H9 (cell line): ENCODE measurements around the gene UMAD1. TPM values are rescaled to one million over a fixed set of nuclear protein-coding genes. Genes with fewer than 3 reads are reported as not detected.

ENCODE experiments used
- DNase-seq: peaks from one replicate; pipeline ENCODE4 v3.0.0-alpha.2; 2017
- H2AFZ ChIP-seq: one replicate; pipeline ENCODE4 v1.6.1; 2013; ENCODE audit warnings: mild to moderate bottlenecking, low read length, control low read depth, moderate library complexity
- H2AK5ac ChIP-seq: 2 replicates; pipeline ENCODE4 v1.6.1; 2013; ENCODE audit warnings: low read length, control low read depth, mixed read lengths; ENCODE audit not compliant: insufficient read length
- H2BK120ac ChIP-seq: one replicate; pipeline ENCODE4 v1.6.1; 2013; ENCODE audit warnings: low read depth, mild to moderate bottlenecking, low read length, control low read depth, inconsistent platforms; ENCODE audit not compliant: poor library complexity, severe bottlenecking
- H2BK12ac ChIP-seq: 2 replicates; pipeline ENCODE4 v1.6.1; 2013; ENCODE audit warnings: low read length, control low read depth, mixed read lengths, low read depth; ENCODE audit not compliant: insufficient read length
- H2BK15ac ChIP-seq: 2 replicates; pipeline ENCODE4 v1.6.1; 2013; ENCODE audit warnings: low read depth, low read length, control low read depth
- H2BK20ac ChIP-seq: one replicate; pipeline ENCODE4 v1.6.1; 2013; ENCODE audit warnings: low read depth, mild to moderate bottlenecking, low read length, control low read depth, inconsistent platforms; ENCODE audit not compliant: poor library complexity, severe bottlenecking
- H2BK5ac ChIP-seq: 2 replicates; pipeline ENCODE4 v1.6.1; 2013; ENCODE audit warnings: low read length, control low read depth, mixed read lengths; ENCODE audit not compliant: insufficient read length
- H3K14ac ChIP-seq: 2 replicates; pipeline ENCODE4 v1.6.1; 2013; ENCODE audit warnings: low read length, control low read depth; ENCODE audit not compliant: insufficient read depth
- H3K18ac ChIP-seq: 2 replicates; pipeline ENCODE4 v1.6.1; 2013; ENCODE audit warnings: low read depth, mild to moderate bottlenecking, mixed read lengths, low read length, control low read depth; ENCODE audit not compliant: insufficient read length
- H3K23ac ChIP-seq: 2 replicates; pipeline ENCODE4 v1.6.1; 2013; ENCODE audit warnings: low read length, control low read depth, mixed read lengths, low read depth; ENCODE audit not compliant: insufficient read length
- H3K23me2 ChIP-seq: 2 replicates; pipeline ENCODE4 v1.6.1; 2013; ENCODE audit warnings: low read depth, mild to moderate bottlenecking, mixed read lengths, low read length, control low read depth; ENCODE audit not compliant: insufficient read length, poor library complexity, severe bottlenecking
- H3K27ac ChIP-seq: 2 replicates; pipeline ENCODE4 v1.5.1; 2013; ENCODE audit warnings: low read length, control low read depth, mixed read lengths, low read depth; ENCODE audit not compliant: insufficient read length
- H3K27me3 ChIP-seq: 2 replicates; pipeline ENCODE4 v1.6.1; 2013; ENCODE audit warnings: low read length, control low read depth, inconsistent platforms; ENCODE audit not compliant: insufficient read depth
- H3K4ac ChIP-seq: 2 replicates; pipeline ENCODE4 v1.6.1; 2013; ENCODE audit warnings: low read depth, mild to moderate bottlenecking, control low read depth, inconsistent platforms, low read length, moderate library complexity
- H3K4me1 ChIP-seq: 2 replicates; pipeline ENCODE4 v1.6.1; 2013; ENCODE audit warnings: low read length, control low read depth, inconsistent platforms; ENCODE audit not compliant: insufficient read depth
- H3K4me2 ChIP-seq: 2 replicates; pipeline ENCODE4 v1.6.1; 2013; ENCODE audit warnings: low read length, control low read depth, mixed read lengths; ENCODE audit not compliant: insufficient read length, insufficient read depth
- H3K56ac ChIP-seq: 2 replicates; pipeline ENCODE4 v1.6.1; 2013; ENCODE audit warnings: low read depth, mild to moderate bottlenecking, mixed read lengths, low read length, control low read depth; ENCODE audit not compliant: insufficient read length
- H3K79me1 ChIP-seq: 2 replicates; pipeline ENCODE4 v1.6.1; 2013; ENCODE audit warnings: low read depth, mild to moderate bottlenecking, moderate library complexity, low read length, control low read depth, inconsistent platforms; ENCODE audit not compliant: insufficient read depth, poor library complexity, severe bottlenecking
- H3K79me2 ChIP-seq: 2 replicates; pipeline ENCODE4 v1.6.1; 2013; ENCODE audit warnings: low read length, control low read depth, inconsistent platforms; ENCODE audit not compliant: insufficient read depth
- H3K9ac ChIP-seq: 2 replicates; pipeline ENCODE4 v1.6.1; 2013; ENCODE audit warnings: low read length, control low read depth, mixed read lengths; ENCODE audit not compliant: insufficient read length; ENCODE audit errors: extremely low read depth
- H3K9me3 ChIP-seq: one replicate; pipeline ENCODE4 v1.6.1; 2013; ENCODE audit warnings: low read depth, low read length, inconsistent platforms; ENCODE audit not compliant: control insufficient read depth
- H3T11ph ChIP-seq: one replicate; pipeline ENCODE4 v1.6.1; 2013; ENCODE audit warnings: mild to moderate bottlenecking, low read length, control low read depth, inconsistent platforms
- H4K20me1 ChIP-seq: one replicate; pipeline ENCODE4 v1.6.1; 2013; ENCODE audit not compliant: control insufficient read depth, insufficient read length, insufficient read depth
- H4K5ac ChIP-seq: 2 replicates; pipeline ENCODE4 v1.6.1; 2013; ENCODE audit warnings: low read depth, mild to moderate bottlenecking, mixed read lengths, low read length, control low read depth; ENCODE audit not compliant: insufficient read length
- H4K8ac ChIP-seq: replicated peaks from 2 replicates; pipeline ENCODE4 v1.6.1; 2013; ENCODE audit warnings: low read length, control low read depth, mixed read lengths, low read depth; ENCODE audit not compliant: insufficient read length
- H4K91ac ChIP-seq: 2 replicates; pipeline ENCODE4 v1.6.1; 2013; ENCODE audit warnings: low read depth, mild to moderate bottlenecking, moderate library complexity, mixed read lengths, low read length, control low read depth; ENCODE audit not compliant: insufficient read length
- H3K27ac Mint-ChIP-seq, 3 experiments: 2 replicates in 2 of 3; 3 replicates in 1 of 3; pipeline ENCODE4 v1.8.0; 2020 to 2021; ENCODE audit warnings: mixed read lengths in 3 of 3, mild to moderate bottlenecking in 1 of 3, moderate library complexity in 1 of 3
- H3K27me3 Mint-ChIP-seq: 2 replicates; pipeline ENCODE4 v1.8.0; 2021; ENCODE audit warnings: low read depth, mild to moderate bottlenecking, moderate library complexity, mixed read lengths
- H3K36me3 Mint-ChIP-seq, 3 experiments: 2 replicates in 2 of 3; 3 replicates in 1 of 3; pipeline ENCODE4 v1.8.0; 2020 to 2021; ENCODE audit warnings: low read depth in 3 of 3, mixed read lengths in 3 of 3; ENCODE audit not compliant: insufficient read depth in 1 of 3
- H3K4me1 Mint-ChIP-seq, 2 experiments: 2 replicates each; pipeline ENCODE4 v1.8.0; 2020; ENCODE audit warnings: mixed read lengths in 2 of 2
- H3K4me3 Mint-ChIP-seq, 2 experiments: 2 replicates in 1 of 2; 3 replicates in 1 of 2; pipeline ENCODE4 v1.8.0; 2020 to 2021; ENCODE audit warnings: mild to moderate bottlenecking in 2 of 2, mixed read lengths in 2 of 2, moderate library complexity in 1 of 2
- H3K9me3 Mint-ChIP-seq, 2 experiments: 2 replicates in 1 of 2; 3 replicates in 1 of 2; pipeline ENCODE4 v1.8.0; 2020; ENCODE audit warnings: mild to moderate bottlenecking in 2 of 2, mixed read lengths in 2 of 2, moderate library complexity in 1 of 2
- CTCF ChIP-seq: fragments of 200-600 bp; sonication (generic); conservative IDR thresholded peaks from 3 replicates; pipeline ENCODE4 v1.8.0; 2021; ENCODE audit warnings: antibody characterized with exemption, mild to moderate bottlenecking
- WGBS: extraction: QIAGEN DNeasy Blood & Tissue Kit; methylation state at CpG from one replicate; pipeline ENCODE4 v1.1.7; 2013; ENCODE audit warnings: missing lambda C conversion rate, low lambda C conversion rate, mixed read lengths; ENCODE audit not compliant: insufficient read length; ENCODE audit errors: extremely low coverage; 5-methylcytosine and 5-hydroxymethylcytosine counted together
- total RNA-seq: library from RNA; stranded (reverse); gene quantifications from 2 replicates; pipeline ENCODE4 v1.2.1, GENCODE V29; 2021

The UMAD1 gene
- total RNA-seq, 1 experiment from 2014 or later, result 8.9 TPM

DNA sequence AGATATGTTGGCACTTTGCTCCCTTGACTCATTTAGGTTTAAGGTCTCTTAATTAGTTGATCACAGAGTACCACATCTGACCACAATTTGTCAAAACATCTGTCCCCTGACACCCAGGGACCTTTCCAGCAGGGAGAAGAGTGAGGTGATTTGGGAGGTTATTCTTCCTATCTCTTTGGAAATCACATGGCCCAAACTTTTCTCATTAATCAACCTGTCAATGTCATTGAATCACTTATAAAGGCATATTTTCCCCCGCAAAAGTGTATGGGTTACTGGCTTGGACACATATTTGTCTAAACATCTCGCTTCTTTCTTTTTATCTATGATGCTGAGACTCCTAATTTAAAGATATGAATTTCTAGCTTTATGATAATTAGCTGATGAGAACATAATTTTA, 170.3 kb downstream of the UMAD1 start:
- Mint-ChIP-seq H3K9me3 (no peaks in the 10 kb centered on the region), H3K4me1 (no peaks in the 10 kb centered on the region), H3K27ac (no peak overlapping the region), H3K27me3 (no peaks in the 10 kb centered on the region), H3K4me3 (no peak overlapping the region), H3K36me3 (no peaks in the 10 kb centered on the region)
- H3K23me2 ChIP-seq, result no peaks in the 10 kb centered on the region
- no peak overlapping the region for H2BK12ac ChIP-seq
- no peak overlapping the region for H2BK15ac ChIP-seq
- H2AFZ ChIP-seq, result no peak overlapping the region
- no peak overlapping the region for H2BK120ac ChIP-seq
- no peak for DNase-seq
- H3K4me1 ChIP-seq, result no peaks in the 10 kb centered on the region
- H3K79me1 ChIP-seq, result no peaks in the 10 kb centered on the region
- WGBS, result no CpG with 5 or more reads among the region's 2 CpGs
- H4K91ac ChIP-seq, result no peak overlapping the region
- H3K56ac ChIP-seq, result no peak overlapping the region
- H4K20me1 ChIP-seq, result peaks cover 2% of the 10 kb centered on the region
- no peak overlapping the region for H2BK20ac ChIP-seq
- H4K8ac ChIP-seq, result no peak overlapping the region
- no peak overlapping the region for H3K4ac ChIP-seq
- no peak overlapping the region for H2BK5ac ChIP-seq
- H3K79me2 ChIP-seq, result no peaks in the 10 kb centered on the region
- H3K27ac ChIP-seq, result no peak overlapping the region
- H2AK5ac ChIP-seq, result no peak overlapping the region
- H3K4me2 ChIP-seq, result no peak overlapping the region
- H3K27me3 ChIP-seq, result no peaks in the 10 kb centered on the region
- H3K18ac ChIP-seq, result no peak overlapping the region
- H3T11ph ChIP-seq, result no peak overlapping the region
- TF ChIP-seq CTCF, result no peak
- H3K23ac ChIP-seq, result no peak overlapping the region
- H3K9ac ChIP-seq, result no peak overlapping the region
- H3K14ac ChIP-seq, result no peak overlapping the region
- H4K5ac ChIP-seq, result no peak overlapping the region
- H3K9me3 ChIP-seq, result no peaks in the 10 kb centered on the region
